ENCODE data around the gene NLGN1. TPM values are rescaled to one million over a fixed set of nuclear protein-coding genes. Genes with fewer than 3 reads are reported as not detected.

The NLGN1 gene
- total RNA-seq, 4 donors from 2014 or later = 21.6 to 50.7 (median 30.4) TPM

- Histone ChIP-seq H3K27ac (no peak overlapping the region), H3K27me3 (no peaks in the 10 kb centered on the region), H3K9me3 (no peaks in the 10 kb centered on the region), H3K36me3 (no peaks in the 10 kb centered on the region), H3K4me3 (no peak overlapping the region), H3K4me1 (no peaks in the 10 kb centered on the region)
- DNase-seq (ENCODE audit: low spot score in 2 of 2) = no peak
- 12 to 17% methylated on average over 3 of the region's 3 CpGs for WGBS, 2 donors
- TF ChIP-seq, protein P1, sequence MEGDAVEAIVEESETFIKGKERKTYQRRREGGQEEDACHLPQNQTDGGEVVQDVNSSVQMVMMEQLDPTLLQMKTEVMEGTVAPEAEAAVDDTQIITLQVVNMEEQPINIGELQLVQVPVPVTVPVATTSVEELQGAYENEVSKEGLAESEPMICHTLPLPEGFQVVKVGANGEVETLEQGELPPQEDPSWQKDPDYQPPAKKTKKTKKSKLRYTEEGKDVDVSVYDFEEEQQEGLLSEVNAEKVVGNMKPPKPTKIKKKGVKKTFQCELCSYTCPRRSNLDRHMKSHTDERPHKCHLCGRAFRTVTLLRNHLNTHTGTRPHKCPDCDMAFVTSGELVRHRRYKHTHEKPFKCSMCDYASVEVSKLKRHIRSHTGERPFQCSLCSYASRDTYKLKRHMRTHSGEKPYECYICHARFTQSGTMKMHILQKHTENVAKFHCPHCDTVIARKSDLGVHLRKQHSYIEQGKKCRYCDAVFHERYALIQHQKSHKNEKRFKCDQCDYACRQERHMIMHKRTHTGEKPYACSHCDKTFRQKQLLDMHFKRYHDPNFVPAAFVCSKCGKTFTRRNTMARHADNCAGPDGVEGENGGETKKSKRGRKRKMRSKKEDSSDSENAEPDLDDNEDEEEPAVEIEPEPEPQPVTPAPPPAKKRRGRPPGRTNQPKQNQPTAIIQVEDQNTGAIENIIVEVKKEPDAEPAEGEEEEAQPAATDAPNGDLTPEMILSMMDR (IDR thresholded peaks at IDR 0.05) = peak in 4 of 5 experiments; percentile 42 to 70 (median 50)
- no peak for TF ChIP-seq EP300 (IDR thresholded peaks at IDR 0.05)
These were observed 156.2 kb downstream of the NLGN1 start for GRCh38 chr3:173553635-173554280.

DNA sequence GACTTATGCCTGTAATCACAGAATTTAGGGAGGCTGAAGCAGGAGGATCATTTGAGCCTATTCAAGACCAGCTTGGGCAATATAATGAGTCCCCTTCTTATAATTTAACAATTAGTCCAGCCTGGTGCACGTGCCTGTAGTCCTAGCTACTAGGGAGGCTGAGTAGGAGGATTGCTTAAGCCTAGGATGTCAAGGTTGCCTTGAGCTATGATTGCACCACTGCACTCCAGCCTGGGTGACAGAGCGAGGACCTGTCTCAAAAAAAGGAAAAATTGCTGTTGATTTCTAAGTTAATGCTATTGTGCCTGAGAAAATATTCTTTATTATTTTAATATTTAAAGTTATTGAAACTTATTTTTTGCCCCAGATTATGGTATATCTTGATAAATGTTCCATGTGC is 159.0 kb downstream of the NLGN1 start:
- H3K4me3 ChIP-seq = no peak overlapping the region
- no peaks in the 10 kb centered on the region for H3K27me3 ChIP-seq
- no peaks in the 10 kb centered on the region for H3K36me3 ChIP-seq
- H3K9me3 ChIP-seq = no peaks in the 10 kb centered on the region
- TF ChIP-seq POLR2A (IDR thresholded peaks at IDR 0.05) (no peak), EP300 (IDR thresholded peaks at IDR 0.05) (no peak)
- TF ChIP-seq, protein P1 (IDR thresholded peaks at IDR 0.05) = no peak
- H3K27ac ChIP-seq = no peak overlapping the region
- no peak for DNase-seq (ENCODE audit: low spot score in 2 of 2)
- 75 to 82% methylated on average over 2 of the region's 2 CpGs for WGBS, 2 donors
- H3K4me1 ChIP-seq = no peaks in the 10 kb centered on the region

- H3K4me1 ChIP-seq = peaks cover 0 to 7% (median 0%) of the 10 kb centered on the region in 4 donors
- no peak for DNase-seq (ENCODE audit: low spot score in 2 of 2)
- H3K27ac ChIP-seq = no peak overlapping the region
- H3K4me3 ChIP-seq = no peak overlapping the region
- no peaks in the 10 kb centered on the region for H3K27me3 ChIP-seq
- no peaks in the 10 kb centered on the region for H3K9me3 ChIP-seq
- no peaks in the 10 kb centered on the region for H3K36me3 ChIP-seq
- 92 to 94% methylated on average over 3 of the region's 3 CpGs for WGBS, 2 donors
- TF ChIP-seq, protein P1 (IDR thresholded peaks at IDR 0.05) = no peak
- TF ChIP-seq POLR2A (IDR thresholded peaks at IDR 0.05) (no peak), EP300 (IDR thresholded peaks at IDR 0.05) (no peak)
These were observed 170.5 kb downstream of the NLGN1 start for GRCh38 chr3:173567997-173568396.

DNA sequence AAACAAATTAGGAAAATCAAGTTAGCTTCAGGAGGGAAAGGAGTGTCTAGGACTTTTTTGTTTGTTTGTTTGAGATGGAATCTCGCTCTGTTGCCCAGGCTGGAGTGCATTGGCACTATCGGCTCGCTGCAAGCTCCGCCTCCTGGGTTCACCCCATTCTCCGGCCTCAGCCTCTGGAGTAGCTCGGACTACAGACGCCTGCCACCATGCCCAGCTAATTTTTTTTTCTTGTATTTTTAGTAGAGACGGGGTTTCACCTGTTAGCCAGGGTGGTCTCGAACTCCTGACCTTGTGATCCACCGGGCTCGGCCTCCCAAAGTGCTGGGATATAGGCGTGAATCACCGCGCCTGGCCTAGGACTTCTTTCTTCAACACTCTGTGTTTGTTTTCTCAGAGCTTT is 171.1 kb downstream of the NLGN1 start:
- TF ChIP-seq EP300 (IDR thresholded peaks at IDR 0.05) (no peak), POLR2A (IDR thresholded peaks at IDR 0.05) (no peak)
- TF ChIP-seq, protein P1 (IDR thresholded peaks at IDR 0.05) = no peak
- Histone ChIP-seq H3K4me1 (peaks cover 0 to 7% (median 0%) of the 10 kb centered on the region in 4 donors), H3K27ac (no peak overlapping the region), H3K36me3 (no peaks in the 10 kb centered on the region), H3K27me3 (no peaks in the 10 kb centered on the region), H3K9me3 (no peaks in the 10 kb centered on the region), H3K4me3 (no peak overlapping the region)
- DNase-seq (ENCODE audit: low spot score in 2 of 2) = no peak
- 76 to 79% methylated on average over 14 of the region's 14 CpGs for WGBS, 2 donors

DNA sequence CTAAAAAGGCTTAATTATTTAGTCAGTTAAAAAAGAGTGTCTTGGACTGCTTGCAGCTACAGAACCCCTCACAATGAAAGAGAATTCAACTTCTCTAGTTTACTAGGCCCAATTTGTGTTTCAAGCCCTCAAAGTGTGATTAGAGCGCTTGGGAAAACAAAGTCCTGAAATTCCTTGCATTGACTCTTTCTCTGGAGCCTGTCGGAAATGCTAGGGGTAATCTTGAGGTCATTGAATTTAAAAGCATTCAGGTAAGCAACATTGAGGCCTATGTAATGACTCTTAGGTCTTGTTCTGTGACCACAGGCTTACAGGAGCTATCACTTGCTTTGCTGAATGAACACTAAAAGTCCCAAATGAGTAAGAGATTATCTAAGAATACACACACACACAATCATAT is 186.0 kb downstream of the NLGN1 start:
- H3K27ac ChIP-seq = no peak overlapping the region
- peaks cover 0 to 6% (median 0%) of the 10 kb centered on the region in 4 donors for H3K4me1 ChIP-seq
- H3K4me3 ChIP-seq = no peak overlapping the region
- no peaks in the 10 kb centered on the region for H3K36me3 ChIP-seq
- no peak for DNase-seq (ENCODE audit: low spot score in 2 of 2)
- TF ChIP-seq, protein P1 (IDR thresholded peaks at IDR 0.05) = no peak
- TF ChIP-seq EP300 (IDR thresholded peaks at IDR 0.05) = no peak
- no peak for TF ChIP-seq POLR2A (IDR thresholded peaks at IDR 0.05)
- H3K27me3 ChIP-seq = no peaks in the 10 kb centered on the region
- 95 to 100% methylated on average over 2 of the region's 2 CpGs for WGBS, 2 donors
- H3K9me3 ChIP-seq = no peaks in the 10 kb centered on the region
